Fibroblast of villous mesenchyme (primary cell): ENCODE measurements around the gene CHERP. TPM values are rescaled to one million over a fixed set of nuclear protein-coding genes. Genes with fewer than 3 reads are reported as not detected.
A peak's percentile ranks its signal among the peaks of the same experiment; 100 is the strongest.

Experiments
- DNase-seq: peaks from one replicate; pipeline ENCODE4 v3.0.0-alpha.2; 2010; ENCODE audit warnings: low read depth
- H3K4me3 ChIP-seq: 2 replicates; pipeline ENCODE4 v1.5.1; 2011; ENCODE audit warnings: low read depth, mild to moderate bottlenecking, low read length
- CTCF ChIP-seq: IDR thresholded peaks from 2 replicates; pipeline ENCODE4 v1.5.1; 2012; ENCODE audit warnings: low read depth, mild to moderate bottlenecking, low read length; ENCODE audit not compliant: insufficient read depth
- total RNA-seq: library from RNA; depleted of rRNA; stranded (reverse); fragments of >200 nt; gene quantifications from 2 replicates; pipeline ENCODE4 v1.2.3, GENCODE V29; 2012

Gene CHERP
- 6.1 and 6.5 TPM in 2 replicates for total RNA-seq

GRCh38 chr19:16542045-16542909, at the start of gene CHERP:
CHERP (minus strand) TSS chr19:16542437; CDS start chr19:16542378, 59 bp downstream.
- peak; percentile 94 for DNase-seq
- peak within 1 kb of the TSS; percentile 95 for H3K4me3 ChIP-seq
- TF ChIP-seq CTCF = no peak

- no peak for TF ChIP-seq CTCF
- DNase-seq = no peak
- no peak overlapping the region for H3K4me3 ChIP-seq
These were observed 48.9 kb upstream of the CHERP start for GRCh38 chr19:16590876-16591802.

- no peak for DNase-seq
- TF ChIP-seq CTCF = no peak
- H3K4me3 ChIP-seq = no peak overlapping the region
These were observed 47.7 kb upstream of the CHERP start for GRCh38 chr19:16589917-16590316.

GRCh38 chr19:16588824-16589577, 46.8 kb upstream of the CHERP start:
- TF ChIP-seq CTCF = no peak
- no peak for DNase-seq
- H3K4me3 ChIP-seq = no peak overlapping the region

GRCh38 chr19:16587833-16588823, 45.9 kb upstream of the CHERP start:
- H3K4me3 ChIP-seq = peak overlapping the region; percentile 43
- DNase-seq = peak; percentile 80
- no peak for TF ChIP-seq CTCF
